SJCRH30 (cell line): ENCODE results near the gene TCF7L1. TPM values are rescaled to one million over a fixed set of nuclear protein-coding genes. Genes with fewer than 3 reads are reported as not detected.

Experiments used
- DNase-seq, 2 experiments: peaks; one replicate each; pipeline ENCODE4 v3.0.0-alpha.2; 2015 to 2020
- H3K27ac ChIP-seq: fragments of 250-450 bp; sonication (Bioruptor Pico); 2 replicates; pipeline ENCODE4 v1.5.1; 2020; ENCODE audit warnings: mild to moderate bottlenecking, moderate library complexity
- H3K27me3 ChIP-seq: fragments of 250-450 bp; sonication (Bioruptor Pico); 2 replicates; pipeline ENCODE4 v1.5.1; 2020; ENCODE audit warnings: mild to moderate bottlenecking, moderate library complexity
- H3K36me3 ChIP-seq: fragments of 250-450 bp; sonication (Bioruptor Pico); 2 replicates; pipeline ENCODE4 v1.5.1; 2020; ENCODE audit warnings: mild to moderate bottlenecking, moderate library complexity
- H3K4me1 ChIP-seq: fragments of 250-450 bp; sonication (Bioruptor Pico); 2 replicates; pipeline ENCODE4 v1.5.1; 2020; ENCODE audit warnings: mild to moderate bottlenecking, moderate library complexity
- H3K4me3 ChIP-seq: fragments of 250-450 bp; sonication (Bioruptor Pico); 2 replicates; pipeline ENCODE4 v1.5.1; 2020; ENCODE audit warnings: mild to moderate bottlenecking, moderate library complexity
- H3K9me3 ChIP-seq: fragments of 250-450 bp; sonication (Bioruptor Pico); replicated peaks from 2 replicates; pipeline ENCODE4 v1.5.1; 2020; ENCODE audit warnings: mild to moderate bottlenecking, moderate library complexity
- total RNA-seq: library from RNA; depleted of rRNA; stranded (reverse); fragments of >200 nt; shearing (Covaris generic); gene quantifications from 2 replicates; pipeline ENCODE4 v1.2.3, GENCODE V29; 2014

Gene TCF7L1
- total RNA-seq, 1 experiment from 2014 or later = 9.2 TPM

GRCh38 chr2:85248773-85249509 lies 115.7 kb downstream of the TCF7L1 start:
- H3K27ac ChIP-seq = no peak overlapping the region
- DNase-seq = no peak
- no peaks in the 10 kb centered on the region for H3K27me3 ChIP-seq
- H3K4me3 ChIP-seq = no peak overlapping the region
- peaks cover 10% of the 10 kb centered on the region for H3K4me1 ChIP-seq
- no peaks in the 10 kb centered on the region for H3K9me3 ChIP-seq
- no peaks in the 10 kb centered on the region; the same call in 1 of the 2 replicates for H3K36me3 ChIP-seq

DNA sequence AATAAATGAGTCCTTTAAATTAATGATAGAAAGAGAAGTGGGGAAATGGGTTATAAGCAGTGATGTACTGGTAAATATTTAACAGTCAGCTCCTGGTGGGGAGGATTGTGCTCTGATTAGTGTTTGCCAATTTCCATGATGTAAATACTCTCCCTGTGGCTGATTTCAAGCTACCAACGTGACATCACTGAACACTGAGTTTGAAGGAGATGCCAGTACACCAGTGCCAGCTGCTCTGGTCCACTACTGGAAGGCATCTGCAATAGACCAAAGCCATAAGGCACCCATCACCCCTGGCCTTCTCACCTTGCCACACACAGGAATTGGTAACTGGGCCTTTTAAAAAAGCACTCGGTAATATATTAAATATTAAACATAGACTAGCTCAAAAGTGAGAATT lies 116.9 kb downstream of the TCF7L1 start:
- Histone ChIP-seq H3K36me3 (no peaks in the 10 kb centered on the region; the same call in 1 of the 2 replicates), H3K27ac (no peak overlapping the region), H3K9me3 (no peaks in the 10 kb centered on the region), H3K27me3 (no peaks in the 10 kb centered on the region), H3K4me3 (no peak overlapping the region), H3K4me1 (peaks cover 21% of the 10 kb centered on the region)
- DNase-seq = no peak

DNA sequence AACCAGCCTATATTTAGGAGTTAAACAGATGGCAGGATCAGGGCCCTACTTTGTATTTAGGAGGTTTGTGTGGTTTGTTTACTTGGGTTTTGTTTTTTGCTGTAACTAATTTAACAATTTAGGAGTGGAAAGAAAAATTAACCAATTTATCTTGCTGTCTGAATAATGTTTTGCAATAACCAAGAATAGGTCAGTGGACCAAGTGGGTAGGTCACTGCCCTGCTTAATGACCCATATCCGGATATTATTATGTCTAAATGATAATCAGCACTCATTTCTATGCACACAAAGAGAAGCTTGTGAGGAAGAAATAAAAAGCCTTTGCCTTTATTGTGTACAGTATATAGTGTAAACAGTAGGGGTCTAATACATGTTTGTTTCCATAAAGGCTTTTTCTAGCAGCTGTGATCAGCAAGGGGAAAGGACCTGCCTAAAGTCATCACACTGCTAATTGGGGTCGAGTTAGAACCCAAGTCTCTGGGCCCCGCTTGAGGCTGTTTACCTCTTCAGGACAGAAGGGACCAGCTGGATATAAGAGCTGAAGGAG lies 118.0 kb downstream of the TCF7L1 start:
- Histone ChIP-seq H3K4me3 (no peak overlapping the region), H3K4me1 (peaks cover 32% of the 10 kb centered on the region), H3K27me3 (no peaks in the 10 kb centered on the region), H3K27ac (no peak overlapping the region), H3K9me3 (no peaks in the 10 kb centered on the region), H3K36me3 (no peaks in the 10 kb centered on the region; the same call in 1 of the 2 replicates)
- no peak for DNase-seq

GRCh38 chr2:85253890-85254289 lies 120.7 kb downstream of the TCF7L1 start:
- no peaks in the 10 kb centered on the region for H3K9me3 ChIP-seq
- H3K4me3 ChIP-seq = no peak overlapping the region
- DNase-seq = no peak
- no peak overlapping the region for H3K27ac ChIP-seq
- H3K36me3 ChIP-seq = no peaks in the 10 kb centered on the region
- no peaks in the 10 kb centered on the region for H3K27me3 ChIP-seq
- H3K4me1 ChIP-seq = peaks cover 55% of the 10 kb centered on the region

DNA sequence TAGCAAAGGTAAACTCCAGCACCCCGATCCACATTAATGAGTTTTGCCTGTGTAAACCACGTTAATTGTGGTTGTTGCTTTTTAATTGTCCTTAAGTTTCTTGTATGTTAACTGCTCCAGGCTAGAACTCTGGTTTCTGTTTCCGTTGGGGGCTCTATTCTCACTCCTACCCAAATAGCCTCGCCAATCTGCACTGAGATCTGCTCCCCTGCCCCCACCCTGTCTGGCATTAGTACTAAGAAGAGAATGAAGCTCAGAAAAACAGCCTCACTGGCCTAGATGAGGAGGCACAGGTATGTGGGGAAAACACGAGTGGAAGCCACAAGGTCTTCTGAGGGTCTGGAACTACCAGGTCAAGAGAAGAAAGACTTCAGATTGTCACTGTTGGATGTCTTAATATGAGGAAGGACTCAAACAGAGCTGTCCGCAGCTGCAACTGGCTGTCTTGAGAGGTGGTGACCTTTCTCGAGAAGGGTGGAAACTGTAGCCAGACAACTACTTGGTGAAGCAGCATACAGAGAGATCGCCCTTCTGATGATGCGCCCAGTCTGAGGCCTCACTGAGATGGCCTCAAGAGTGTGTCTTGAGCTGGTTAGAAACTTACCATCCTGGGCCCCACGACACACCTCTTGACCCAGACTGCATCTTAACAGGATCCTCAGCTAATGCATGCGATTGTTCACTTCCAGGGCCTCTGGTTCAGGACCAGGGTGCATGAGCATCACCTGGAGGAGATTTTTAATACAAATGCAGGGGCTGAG lies 121.5 kb downstream of the TCF7L1 start:
- no peak for DNase-seq
- H3K27ac ChIP-seq = no peak overlapping the region; the same call in 1 of the 2 replicates
- H3K4me3 ChIP-seq = no peak overlapping the region
- peaks cover 63% of the 10 kb centered on the region for H3K4me1 ChIP-seq
- H3K9me3 ChIP-seq = no peaks in the 10 kb centered on the region
- H3K36me3 ChIP-seq = no peaks in the 10 kb centered on the region
- H3K27me3 ChIP-seq = no peaks in the 10 kb centered on the region

- Histone ChIP-seq H3K4me1 (peaks cover 68% of the 10 kb centered on the region), H3K27me3 (no peaks in the 10 kb centered on the region), H3K27ac (peak overlapping the region; percentile 77), H3K36me3 (no peaks in the 10 kb centered on the region), H3K4me3 (peak overlapping the region; percentile 48), H3K9me3 (no peaks in the 10 kb centered on the region)
- DNase-seq = peak; percentile 78 to 81
Measured at GRCh38 chr2:85255456-85255812, 122.2 kb downstream of the TCF7L1 start.

DNA sequence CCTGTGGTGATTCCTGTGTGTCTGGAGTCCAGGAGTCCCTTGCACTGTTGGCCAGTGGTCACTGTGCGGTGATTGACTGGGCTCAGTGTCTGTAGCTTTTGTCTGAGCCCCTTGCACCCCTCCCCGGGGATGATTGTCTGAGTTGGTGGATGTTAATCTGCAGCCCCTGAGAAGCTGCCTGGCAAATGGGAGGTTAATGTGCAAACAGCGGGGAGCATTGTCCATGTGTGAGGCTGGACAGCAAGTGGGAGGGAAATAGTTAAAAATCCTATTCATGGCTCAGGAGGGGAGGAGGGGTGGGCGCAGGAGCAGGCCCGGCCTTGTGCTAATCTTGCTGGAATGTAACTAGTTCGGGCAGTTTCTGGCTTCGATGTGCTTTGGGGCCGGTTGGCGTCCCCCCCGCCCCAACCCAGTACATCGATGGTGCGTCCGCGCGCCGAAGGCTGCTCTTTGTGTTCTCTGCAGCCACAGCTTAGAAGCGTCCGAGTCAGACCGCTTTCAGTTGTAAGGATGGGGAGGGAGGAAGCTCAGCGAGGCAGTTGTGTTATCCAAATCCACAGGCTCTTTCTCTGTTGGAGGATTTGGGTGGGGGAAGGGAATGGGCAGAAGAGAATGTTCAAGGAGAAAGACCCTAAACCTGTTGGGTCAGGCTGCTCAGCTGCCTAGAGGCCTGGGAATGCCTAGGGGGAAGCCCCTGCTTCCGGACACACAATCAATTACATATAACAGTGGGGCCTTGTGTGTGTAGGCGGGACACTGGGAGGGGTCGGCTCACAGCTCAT lies 122.8 kb downstream of the TCF7L1 start:
- Histone ChIP-seq H3K4me3 (peak overlapping the region; percentile 48), H3K27ac (peak overlapping the region; percentile 77), H3K4me1 (peaks cover 68% of the 10 kb centered on the region), H3K36me3 (no peaks in the 10 kb centered on the region), H3K9me3 (no peaks in the 10 kb centered on the region), H3K27me3 (no peaks in the 10 kb centered on the region)
- DNase-seq = peak; percentile 83 to 84

DNA sequence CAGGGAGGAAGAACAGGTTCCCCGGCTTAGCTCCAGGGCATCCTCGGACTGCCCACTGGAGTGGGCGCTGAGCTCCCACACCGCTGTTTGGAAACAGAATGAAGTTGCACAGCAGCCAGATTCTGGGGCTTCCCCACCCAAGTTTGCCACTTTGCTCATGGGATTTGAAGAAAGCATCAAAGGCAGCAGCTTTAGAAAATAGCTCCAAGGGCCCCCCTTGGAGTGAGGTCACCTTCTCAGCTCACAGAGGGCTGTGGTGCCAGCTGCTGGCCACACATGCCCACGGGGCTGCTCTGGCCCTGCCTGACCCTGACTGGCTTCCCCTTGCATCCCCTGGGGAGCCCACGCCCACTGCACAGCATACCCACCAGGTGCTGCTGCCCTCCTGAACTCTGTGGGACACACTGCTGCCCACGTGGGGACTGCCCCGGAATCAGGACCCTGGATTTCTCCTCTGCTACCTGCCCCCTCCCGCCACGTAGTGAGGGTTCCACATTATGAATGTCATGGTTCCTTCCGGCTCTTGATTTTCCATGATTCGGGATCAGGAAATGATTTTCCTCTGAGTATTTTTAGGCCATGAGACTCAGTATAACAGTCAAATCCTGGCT lies 124.3 kb downstream of the TCF7L1 start:
- Histone ChIP-seq H3K36me3 (peaks cover under 1% of the 10 kb centered on the region; the same call in 1 of the 2 replicates), H3K27me3 (no peaks in the 10 kb centered on the region), H3K9me3 (no peaks in the 10 kb centered on the region), H3K27ac (peak overlapping the region; percentile 77), H3K4me3 (no peak overlapping the region), H3K4me1 (peaks cover 68% of the 10 kb centered on the region)
- peak; percentile 56 to 62 for DNase-seq

DNA sequence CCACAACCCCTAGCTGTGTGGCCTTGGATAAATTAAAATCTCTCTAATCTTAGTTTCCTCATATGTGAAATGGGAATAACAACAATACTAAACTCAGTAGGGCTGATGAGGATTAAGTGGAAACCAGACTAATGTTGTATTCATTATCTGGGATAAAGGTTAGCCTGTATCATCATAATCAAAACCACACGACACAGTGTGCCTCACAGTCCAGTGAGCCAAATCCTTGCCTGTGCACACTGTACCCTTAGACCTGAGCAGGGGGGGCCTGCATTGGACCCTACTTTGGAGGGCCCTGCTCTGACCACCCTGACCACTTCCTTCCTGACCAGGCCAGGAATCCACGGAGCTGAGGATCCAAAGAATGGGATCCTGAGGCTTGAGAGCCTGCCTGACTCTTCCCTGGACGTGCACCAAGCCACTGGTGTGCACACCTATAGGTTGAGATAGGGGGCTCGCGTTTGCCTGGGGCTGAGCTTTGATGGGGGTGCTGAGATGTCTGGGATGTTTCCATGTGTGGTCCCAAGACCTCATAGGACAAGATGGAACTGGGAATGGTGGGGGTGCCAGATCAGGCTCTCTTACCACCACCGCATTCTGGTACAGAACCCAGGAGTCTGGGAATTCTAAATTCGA lies 124.9 kb downstream of the TCF7L1 start:
- Histone ChIP-seq H3K4me1 (peaks cover 75% of the 10 kb centered on the region), H3K4me3 (no peak overlapping the region), H3K27ac (peak overlapping the region; percentile 77), H3K27me3 (no peaks in the 10 kb centered on the region), H3K36me3 (peaks cover 5% of the 10 kb centered on the region; the same call in 1 of the 2 replicates), H3K9me3 (no peaks in the 10 kb centered on the region)
- DNase-seq = no peak

DNA sequence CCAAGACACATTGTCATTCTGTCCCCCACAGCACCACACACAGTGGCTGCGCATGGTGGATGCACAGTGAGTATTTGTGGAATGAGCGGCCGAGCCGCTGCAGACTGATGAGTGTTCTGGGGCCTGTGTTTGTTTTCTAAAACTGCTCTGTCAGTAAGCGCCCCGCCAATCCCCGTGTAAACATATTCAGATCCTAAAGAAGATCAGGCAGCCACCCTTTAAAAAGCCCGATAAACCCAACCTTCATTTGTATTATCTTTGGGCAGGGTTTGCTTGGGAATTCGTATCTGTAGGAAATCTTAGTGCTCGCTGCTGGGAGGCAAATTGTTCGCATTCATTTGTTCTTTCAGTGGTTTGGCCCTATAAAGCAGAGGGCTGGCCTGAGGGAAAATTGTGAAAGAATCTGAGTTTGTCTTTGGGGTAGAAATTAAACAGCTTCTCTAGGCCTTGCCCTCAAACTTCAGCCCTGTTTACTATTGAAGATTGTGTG lies 126.0 kb downstream of the TCF7L1 start:
- no peaks in the 10 kb centered on the region for H3K27me3 ChIP-seq
- H3K9me3 ChIP-seq = no peaks in the 10 kb centered on the region
- DNase-seq = peak; percentile 59 to 66
- peak overlapping the region; percentile 50 for H3K27ac ChIP-seq
- H3K36me3 ChIP-seq = peaks cover 5% of the 10 kb centered on the region; the same call in 1 of the 2 replicates
- peak overlapping the region; percentile 10; the same call in 1 of the 2 replicates for H3K4me3 ChIP-seq
- peaks cover 78% of the 10 kb centered on the region for H3K4me1 ChIP-seq

DNA sequence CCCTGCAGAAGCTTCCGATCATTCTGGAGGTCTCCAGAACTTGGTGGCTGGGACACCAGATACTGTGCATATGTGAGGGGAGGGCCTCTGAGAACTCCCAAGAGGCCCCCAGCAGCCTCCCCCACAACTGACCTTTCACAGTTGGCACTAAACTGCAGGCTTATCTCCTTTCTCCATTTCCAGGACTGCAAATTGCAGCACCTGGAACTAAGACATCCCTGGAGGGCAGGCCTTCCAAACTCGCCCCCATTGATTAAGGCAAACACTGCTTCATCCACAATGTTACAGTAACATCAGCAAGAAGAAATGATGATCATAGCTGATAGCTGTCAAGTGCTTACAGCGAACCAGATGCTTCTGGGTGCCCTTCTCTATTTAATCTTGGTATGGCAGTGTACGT lies 126.7 kb downstream of the TCF7L1 start:
- Histone ChIP-seq H3K4me1 (peaks cover 78% of the 10 kb centered on the region), H3K4me3 (no peak overlapping the region), H3K9me3 (no peaks in the 10 kb centered on the region), H3K36me3 (peaks cover 5% of the 10 kb centered on the region; the same call in 1 of the 2 replicates), H3K27ac (peak overlapping the region; percentile 50; the same call in 1 of the 2 replicates), H3K27me3 (no peaks in the 10 kb centered on the region)
- DNase-seq = no peak

- Histone ChIP-seq H3K4me1 (peaks cover 60% of the 10 kb centered on the region), H3K27ac (peak overlapping the region; percentile 85), H3K4me3 (no peak overlapping the region), H3K27me3 (no peaks in the 10 kb centered on the region), H3K36me3 (peaks cover 5% of the 10 kb centered on the region; the same call in 1 of the 2 replicates), H3K9me3 (no peaks in the 10 kb centered on the region)
- DNase-seq = no peak
Measured at GRCh38 chr2:85263591-85263990, 130.4 kb downstream of the TCF7L1 start.

- H3K27ac ChIP-seq = peak overlapping the region; percentile 85
- DNase-seq = peak; percentile 79 to 82
Measured at GRCh38 chr2:85264471-85264870, 131.3 kb downstream of the TCF7L1 start.

More at GRCh38 chr2:85264471-85264870, 131.3 kb downstream of the TCF7L1 start:
- H3K9me3 ChIP-seq = no peaks in the 10 kb centered on the region
- no peak overlapping the region for H3K4me3 ChIP-seq
- no peaks in the 10 kb centered on the region for H3K27me3 ChIP-seq
- peaks cover 5% of the 10 kb centered on the region; the same call in 1 of the 2 replicates for H3K36me3 ChIP-seq
- H3K4me1 ChIP-seq = peaks cover 51% of the 10 kb centered on the region
